RWPE2 (cell line): Measurements from ENCODE around the gene HEXIM1.

Experiments used
- ATAC-seq: fragments of 200-7000 bp; cut with Tn5 transposase; 3 replicates; pipeline ENCODE4 v1.9.1; 2021; ENCODE audit warnings: low read depth
- DNase-seq: peaks from one replicate; pipeline ENCODE4 v3.0.0-alpha.2; 2020; ENCODE audit warnings: low spot score
- H3K27ac ChIP-seq: fragments of 450-650 bp; 2 replicates; pipeline ENCODE4 v1.5.1; 2017; ENCODE audit warnings: mild to moderate bottlenecking; ENCODE audit not compliant: poor library complexity, severe bottlenecking
- H3K27me3 ChIP-seq: fragments of 250-450 bp; sonication (Bioruptor Pico); 2 replicates; pipeline ENCODE4 v1.5.1; 2021; ENCODE audit warnings: mild to moderate bottlenecking, moderate library complexity; ENCODE audit not compliant: insufficient read depth, poor library complexity, severe bottlenecking
- H3K36me3 ChIP-seq: fragments of 250-450 bp; sonication (Bioruptor Pico); 2 replicates; pipeline ENCODE4 v1.5.1; 2020; ENCODE audit warnings: low read depth, mild to moderate bottlenecking, moderate library complexity
- H3K4me1 ChIP-seq: fragments of 250-450 bp; sonication (Bioruptor Pico); 2 replicates; pipeline ENCODE4 v1.5.1; 2021; ENCODE audit warnings: mild to moderate bottlenecking, moderate library complexity; ENCODE audit not compliant: insufficient read depth, poor library complexity, severe bottlenecking
- H3K4me3 ChIP-seq: fragments of 250-450 bp; sonication (Bioruptor Pico); 2 replicates; pipeline ENCODE4 v1.5.1; 2021; ENCODE audit warnings: mild to moderate bottlenecking, moderate library complexity; ENCODE audit not compliant: severe bottlenecking
- H3K9me3 ChIP-seq: fragments of 250-450 bp; sonication (Bioruptor Pico); 2 replicates; pipeline ENCODE4 v1.5.1; 2021; ENCODE audit warnings: mild to moderate bottlenecking, moderate library complexity; ENCODE audit not compliant: severe bottlenecking
- TF ChIP-seq, protein P1 (sequence below): fragments of 450-650 bp; IDR thresholded peaks from one replicate; pipeline ENCODE4 v1.5.1; 2017; ENCODE audit warnings: mild to moderate bottlenecking, moderate library complexity; ENCODE audit not compliant: poor library complexity, severe bottlenecking

HEXIM1 gene

DNA sequence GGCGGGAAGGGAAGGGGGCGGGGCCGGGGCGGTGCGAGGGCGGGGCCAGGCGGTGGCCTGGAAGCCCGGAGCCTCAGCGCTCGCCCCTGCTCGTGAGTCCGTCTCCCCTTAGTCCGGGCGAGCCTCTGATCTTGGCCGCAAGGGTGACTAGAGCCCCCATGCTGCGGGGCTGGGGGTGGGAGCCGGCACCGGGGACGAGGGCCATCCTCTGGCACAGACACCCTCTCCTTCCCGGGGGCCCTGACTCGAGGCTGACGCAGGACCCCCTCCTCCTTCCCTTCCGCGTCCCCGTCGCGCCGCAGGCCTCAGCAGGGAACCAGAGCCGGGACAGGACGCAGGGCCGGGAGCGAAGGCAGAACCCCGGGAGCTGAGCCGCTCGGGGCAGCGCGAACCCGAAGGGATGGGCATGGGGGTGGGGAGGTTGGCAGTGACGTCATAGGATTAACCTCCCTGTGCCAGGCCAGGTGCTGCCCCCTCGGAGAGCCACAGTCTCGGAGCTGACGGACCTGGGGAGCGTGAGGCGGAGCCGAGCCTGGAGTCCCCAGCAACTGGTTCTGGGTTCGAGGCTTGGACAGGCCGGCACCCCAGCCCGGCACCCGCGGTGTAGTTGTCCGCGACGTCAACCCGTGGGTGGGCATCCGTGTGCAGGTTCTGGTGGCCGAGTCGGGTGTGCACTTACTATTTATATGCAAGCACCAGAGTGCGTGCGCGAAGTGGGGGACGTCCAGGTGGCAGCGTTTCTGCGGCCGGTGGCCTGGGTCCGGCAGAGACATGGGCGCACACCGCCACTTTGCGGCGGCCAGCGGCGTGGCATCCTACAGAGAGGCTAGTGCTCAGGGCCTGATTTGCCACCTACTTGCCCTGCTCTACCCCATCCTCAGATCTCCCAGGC, 15.5 kb upstream of the HEXIM1 start:
- TF ChIP-seq, protein P1, sequence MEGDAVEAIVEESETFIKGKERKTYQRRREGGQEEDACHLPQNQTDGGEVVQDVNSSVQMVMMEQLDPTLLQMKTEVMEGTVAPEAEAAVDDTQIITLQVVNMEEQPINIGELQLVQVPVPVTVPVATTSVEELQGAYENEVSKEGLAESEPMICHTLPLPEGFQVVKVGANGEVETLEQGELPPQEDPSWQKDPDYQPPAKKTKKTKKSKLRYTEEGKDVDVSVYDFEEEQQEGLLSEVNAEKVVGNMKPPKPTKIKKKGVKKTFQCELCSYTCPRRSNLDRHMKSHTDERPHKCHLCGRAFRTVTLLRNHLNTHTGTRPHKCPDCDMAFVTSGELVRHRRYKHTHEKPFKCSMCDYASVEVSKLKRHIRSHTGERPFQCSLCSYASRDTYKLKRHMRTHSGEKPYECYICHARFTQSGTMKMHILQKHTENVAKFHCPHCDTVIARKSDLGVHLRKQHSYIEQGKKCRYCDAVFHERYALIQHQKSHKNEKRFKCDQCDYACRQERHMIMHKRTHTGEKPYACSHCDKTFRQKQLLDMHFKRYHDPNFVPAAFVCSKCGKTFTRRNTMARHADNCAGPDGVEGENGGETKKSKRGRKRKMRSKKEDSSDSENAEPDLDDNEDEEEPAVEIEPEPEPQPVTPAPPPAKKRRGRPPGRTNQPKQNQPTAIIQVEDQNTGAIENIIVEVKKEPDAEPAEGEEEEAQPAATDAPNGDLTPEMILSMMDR: peak; percentile 87
- peak overlapping the region; percentile 95 for H3K27ac ChIP-seq
- no peaks in the 10 kb centered on the region for H3K27me3 ChIP-seq
- H3K9me3 ChIP-seq: no peaks in the 10 kb centered on the region
- H3K4me3 ChIP-seq: peak overlapping the region; percentile 97
- peaks cover 7% of the 10 kb centered on the region for H3K36me3 ChIP-seq
- ATAC-seq (peak; percentile 51), DNase-seq (peak; percentile 86)
- peaks cover 27% of the 10 kb centered on the region for H3K4me1 ChIP-seq

DNA sequence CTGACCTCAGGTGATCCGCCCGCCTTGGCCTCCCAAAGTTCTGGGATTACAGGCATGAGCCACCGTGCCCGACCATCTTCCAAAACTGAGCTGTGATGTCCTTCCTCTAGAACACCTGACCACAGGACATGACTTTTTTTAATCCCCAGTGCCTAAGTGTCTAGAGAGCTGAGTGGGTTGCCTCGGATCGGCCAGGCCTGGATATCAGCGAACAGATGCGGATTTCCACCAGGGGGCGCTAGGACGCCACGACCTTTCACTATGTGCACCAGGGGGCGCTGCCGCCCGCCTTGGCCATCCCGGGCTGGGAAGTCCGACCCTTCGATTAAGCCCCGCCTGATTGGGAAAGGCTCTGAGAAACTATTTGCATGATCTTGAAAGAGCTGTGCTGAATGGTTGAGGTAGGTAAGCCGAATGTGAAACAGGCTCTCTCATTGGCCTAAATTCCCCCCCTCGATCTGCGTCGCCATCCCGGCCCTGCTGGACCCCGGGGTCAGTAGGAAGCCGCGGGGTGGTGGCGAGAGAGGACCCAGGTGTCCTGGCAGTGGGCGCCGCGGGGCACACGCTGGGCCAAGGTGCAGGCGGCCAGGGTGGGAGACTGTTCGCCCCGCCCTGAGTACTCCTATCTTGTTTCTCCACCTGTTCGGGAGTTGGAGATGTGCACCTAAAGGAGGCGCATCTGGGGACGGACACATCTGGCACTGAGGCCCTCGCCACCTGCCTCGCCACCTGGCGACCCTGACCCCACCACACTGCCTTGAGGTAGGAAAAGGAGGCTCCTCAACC, 12.9 kb upstream of the HEXIM1 start, which contains the start of gene ACBD4:
ACBD4 (plus strand) TSS at position 496 of the 786 bp plus-strand sequence. CDS start 458 bp downstream, outside the sequence.
- H3K9me3 ChIP-seq: no peaks in the 10 kb centered on the region
- ATAC-seq (peak; percentile 77), DNase-seq (peak; percentile 97)
- peak within 1 kb of the TSS; percentile 17 for H3K27ac ChIP-seq
- H3K4me3 ChIP-seq: peak within 1 kb of the TSS; percentile 43
- peaks cover 6% of the 10 kb centered on the region for H3K4me1 ChIP-seq
- no peaks in the 10 kb centered on the region for H3K27me3 ChIP-seq
- H3K36me3 ChIP-seq: no peaks in the 10 kb centered on the region
- TF ChIP-seq, protein P1: peak; percentile 99

DNA sequence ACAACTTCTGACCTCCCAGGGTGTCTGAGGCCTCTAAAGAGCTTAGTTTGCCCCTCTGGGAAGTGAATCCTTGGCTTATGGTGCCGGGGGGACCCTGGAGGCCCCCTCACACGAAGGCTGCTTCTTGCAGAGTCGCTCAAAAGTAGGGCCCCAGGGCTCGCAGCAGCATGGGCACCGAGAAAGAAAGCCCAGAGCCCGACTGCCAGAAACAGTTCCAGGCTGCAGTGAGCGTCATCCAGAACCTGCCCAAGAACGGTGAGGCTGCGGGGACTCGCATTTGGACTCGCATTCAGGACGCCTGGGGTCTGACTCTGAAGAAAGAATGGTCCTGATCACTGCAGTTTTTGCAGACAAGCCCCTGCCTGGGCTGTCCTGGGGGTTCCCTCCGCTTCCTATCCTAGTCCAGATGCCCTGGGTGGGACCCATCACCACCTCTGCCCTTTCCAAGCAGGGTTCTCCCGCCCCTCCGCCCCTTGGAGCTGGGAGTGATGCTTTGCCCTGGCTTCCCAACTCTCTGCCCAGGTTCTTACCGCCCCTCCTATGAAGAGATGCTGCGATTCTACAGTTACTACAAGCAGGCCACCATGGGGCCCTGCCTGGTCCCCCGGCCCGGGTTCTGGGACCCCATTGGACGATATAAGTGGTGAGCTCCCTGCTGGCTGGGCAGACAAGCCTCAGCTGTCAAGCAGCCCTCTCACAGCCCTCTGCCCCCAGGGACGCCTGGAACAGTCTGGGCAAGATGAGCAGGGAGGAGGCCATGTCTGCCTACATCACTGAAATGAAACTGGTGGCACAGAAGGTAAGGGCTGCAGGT, 12.1 kb upstream of the HEXIM1 start:
- H3K9me3 ChIP-seq: no peaks in the 10 kb centered on the region
- H3K4me1 ChIP-seq: peaks cover 1% of the 10 kb centered on the region
- H3K27ac ChIP-seq: peak overlapping the region; percentile 17
- no peaks in the 10 kb centered on the region for H3K36me3 ChIP-seq
- no peaks in the 10 kb centered on the region for H3K27me3 ChIP-seq
- TF ChIP-seq, protein P1: no peak
- no peak for ATAC-seq
- peak overlapping the region; percentile 43 for H3K4me3 ChIP-seq
- DNase-seq: no peak

DNA sequence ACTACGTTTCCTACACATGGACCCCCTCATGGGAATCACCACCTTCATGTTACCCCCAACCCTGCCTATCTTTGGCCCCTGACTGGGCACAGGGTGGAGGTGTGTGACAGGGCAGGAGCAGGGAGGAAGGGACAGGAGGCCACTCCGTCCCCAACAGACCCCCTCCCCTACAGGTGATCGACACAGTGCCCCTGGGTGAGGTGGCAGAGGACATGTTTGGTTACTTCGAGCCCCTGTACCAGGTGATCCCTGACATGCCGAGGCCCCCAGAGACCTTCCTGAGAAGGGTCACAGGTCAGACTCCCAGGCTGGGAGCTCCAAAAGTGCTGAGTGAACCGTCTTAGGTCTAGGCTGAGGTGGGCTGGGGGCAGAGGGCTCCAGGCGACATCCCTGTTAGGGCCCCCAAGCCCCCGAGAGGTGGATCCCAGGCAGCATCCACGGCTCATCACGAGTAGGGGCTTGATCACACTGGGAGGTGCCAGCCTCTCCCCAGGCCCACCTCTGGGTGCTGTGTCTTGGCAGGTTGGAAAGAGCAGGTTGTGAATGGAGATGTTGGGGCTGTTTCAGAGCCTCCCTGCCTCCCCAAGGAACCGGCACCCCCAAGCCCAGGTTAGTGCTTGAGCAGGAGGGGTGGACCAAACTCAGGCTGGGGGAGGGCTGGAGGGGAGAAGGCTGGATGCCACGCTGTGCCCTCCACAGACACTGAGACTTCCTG, 11.3 kb upstream of the HEXIM1 start:
- DNase-seq (no peak), ATAC-seq (no peak)
- no peak overlapping the region for H3K27ac ChIP-seq
- no peaks in the 10 kb centered on the region for H3K36me3 ChIP-seq
- H3K4me1 ChIP-seq: no peaks in the 10 kb centered on the region
- TF ChIP-seq, protein P1: no peak
- no peak overlapping the region for H3K4me3 ChIP-seq
- H3K27me3 ChIP-seq: no peaks in the 10 kb centered on the region
- no peaks in the 10 kb centered on the region for H3K9me3 ChIP-seq
